Activated CD8-positive, alpha-beta T cell treated with anti-CD3 and anti-CD28 coated beads, Interleukin-2, amount 10 ng/mL, durations not matched to agents 7 days and 5 days (primary cell): ENCODE data around the gene SPATA3. TPM values are rescaled to one million over a fixed set of nuclear protein-coding genes. Genes with fewer than 3 reads are reported as not detected.
A peak's percentile ranks its signal among the peaks of the same experiment; 100 is the strongest.

Experiments
- ATAC-seq: fragments of 150-1000 bp; cut with Tn5 transposase; one replicate; pipeline ENCODE4 v1.10.0; 2021; ENCODE audit warnings: moderate library complexity
- CTCF ChIA-PET: fragments of 350-600 bp; sonication (Branson Sonifier 250); formaldehyde crosslinking; loops from one replicate; lab custom pipeline; 2021; ENCODE audit warnings: antibody characterized with exemption; lab: Charles Lee
- POLR2A ChIA-PET: fragments of 350-600 bp; sonication (Branson Sonifier 250); formaldehyde crosslinking; loops from one replicate; lab custom pipeline; 2021; ENCODE audit warnings: antibody characterized with exemption; lab: Charles Lee
- DNase-seq: peaks from one replicate; pipeline ENCODE4 v3.0.0-alpha.2; 2020
- H3K27ac Mint-ChIP-seq: one replicate; pipeline ENCODE4 v1.8.0; 2021; ENCODE audit warnings: mild to moderate bottlenecking, mixed read lengths
- H3K27me3 Mint-ChIP-seq: one replicate; pipeline ENCODE4 v1.8.0; 2021; ENCODE audit warnings: low read depth, mixed read lengths
- H3K36me3 Mint-ChIP-seq: one replicate; pipeline ENCODE4 v1.8.0; 2021; ENCODE audit warnings: low read depth, mixed read lengths
- H3K4me1 Mint-ChIP-seq: one replicate; pipeline ENCODE4 v1.8.0; 2021; ENCODE audit warnings: low read depth, mixed read lengths
- H3K4me3 Mint-ChIP-seq: one replicate; pipeline ENCODE4 v1.8.0; 2021; ENCODE audit warnings: mild to moderate bottlenecking, mixed read lengths
- H3K9me3 Mint-ChIP-seq: one replicate; pipeline ENCODE4 v1.8.0; 2022; ENCODE audit warnings: mixed read lengths; ENCODE audit not compliant: insufficient read depth
- total RNA-seq, 2 experiments: library from RNA; stranded (reverse); gene quantifications; one replicate each; pipeline ENCODE4 v1.2.3, GENCODE V29; 2021

Gene SPATA3
- total RNA-seq, 2 experiments from 2014 or later = 0.29 TPM; not detected in 1

DNA sequence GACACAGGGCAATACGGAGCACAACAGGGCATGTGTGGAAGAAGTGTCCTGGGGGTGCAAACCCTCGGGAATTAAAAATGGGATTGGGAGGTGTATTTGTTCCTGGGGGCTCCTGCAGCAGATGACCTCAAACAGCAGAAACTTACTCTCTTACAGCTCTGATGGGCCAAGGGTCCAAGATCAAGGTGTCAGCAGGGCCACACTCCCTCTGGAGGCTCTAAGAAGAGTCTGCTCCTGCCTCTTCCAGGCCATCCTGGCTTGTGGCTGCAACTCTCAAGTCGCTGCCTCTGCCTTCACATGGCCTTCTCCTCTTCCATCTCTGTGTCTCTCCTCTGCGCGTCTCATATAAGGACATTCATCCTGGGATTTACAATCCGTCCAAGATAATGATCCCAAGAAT is 12.4 kb upstream of the SPATA3 start:
- H3K27ac Mint-ChIP-seq = peak overlapping the region; percentile 43
- peaks cover 5% of the 10 kb centered on the region for H3K27me3 Mint-ChIP-seq
- no peaks in the 10 kb centered on the region for H3K36me3 Mint-ChIP-seq
- H3K9me3 Mint-ChIP-seq = no peaks in the 10 kb centered on the region
- peak overlapping the region; percentile 0 for H3K4me3 Mint-ChIP-seq
- POLR2A ChIA-PET = interaction anchor here (1.0 to 5.9 kb wide), 6 partner anchors 9 to 79 kb away, joined by 3 to 43 read pairs (median 4); partner anchors contain the start of gene GPR55
- DNase-seq (no peak), ATAC-seq (no peak)
- CTCF ChIA-PET = interaction anchor here (1.1 to 9.3 kb wide), 8 partner anchors 10 to 136 kb away, joined by 3 to 354 read pairs (median 22); partner anchors contain the start of gene GPR55
- H3K4me1 Mint-ChIP-seq = peaks cover 80% of the 10 kb centered on the region

DNA sequence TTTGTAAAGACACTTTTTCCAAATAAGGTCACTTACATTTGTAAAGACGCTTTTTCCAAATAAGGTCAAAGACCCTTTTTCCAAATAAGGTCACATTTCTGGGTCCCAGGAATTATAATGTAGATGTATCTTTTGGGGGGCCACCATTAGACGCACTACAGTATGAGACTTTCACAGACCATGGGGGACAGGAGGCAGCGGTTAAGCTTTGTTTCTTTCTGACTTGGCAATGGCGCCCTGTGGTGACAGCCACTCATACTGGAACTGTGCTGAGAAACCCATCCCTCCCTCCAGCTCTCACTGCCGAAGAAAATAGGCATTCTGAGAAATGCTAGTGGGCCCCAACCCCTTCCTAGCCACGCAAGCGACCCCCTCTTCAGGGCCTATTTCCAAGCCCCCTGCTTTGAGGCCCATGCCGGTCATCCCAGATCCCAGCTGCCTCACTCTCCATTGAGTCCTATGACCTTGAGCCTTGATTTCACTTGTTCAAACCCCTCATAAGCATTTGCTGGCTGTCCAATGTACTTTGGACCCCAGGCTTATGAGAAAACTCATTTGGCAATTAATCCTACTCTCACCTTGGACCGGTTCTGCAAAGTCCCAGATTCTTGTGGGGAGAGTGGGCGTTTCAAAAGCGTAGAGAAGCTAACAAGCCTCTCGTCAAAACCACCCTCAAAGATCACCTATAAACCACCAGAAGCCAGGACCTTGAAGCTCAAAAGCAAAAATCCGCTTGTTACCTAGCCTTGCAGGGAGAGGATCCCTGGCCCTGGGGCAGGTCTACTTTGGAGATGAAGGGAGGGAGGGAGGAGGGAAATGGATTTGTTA is 11.3 kb upstream of the SPATA3 start:
- Mint-ChIP-seq H3K4me3 (peak overlapping the region; percentile 50), H3K4me1 (peaks cover 71% of the 10 kb centered on the region), H3K27ac (peak overlapping the region; percentile 86), H3K9me3 (no peaks in the 10 kb centered on the region), H3K36me3 (no peaks in the 10 kb centered on the region), H3K27me3 (peaks cover 7% of the 10 kb centered on the region)
- POLR2A ChIA-PET = interaction anchor here (0.5 to 5.9 kb wide), 15 partner anchors 10 to 136 kb away, joined by 3 to 43 read pairs (median 3); partner anchors contain the start of gene GPR55
- ATAC-seq (peak; percentile 77), DNase-seq (peak; percentile 76)
- CTCF ChIA-PET = interaction anchor here (0.6 to 9.3 kb wide), 20 partner anchors 11 to 161 kb away, joined by 3 to 354 read pairs (median 6); partner anchors contain the start of gene GPR55

DNA sequence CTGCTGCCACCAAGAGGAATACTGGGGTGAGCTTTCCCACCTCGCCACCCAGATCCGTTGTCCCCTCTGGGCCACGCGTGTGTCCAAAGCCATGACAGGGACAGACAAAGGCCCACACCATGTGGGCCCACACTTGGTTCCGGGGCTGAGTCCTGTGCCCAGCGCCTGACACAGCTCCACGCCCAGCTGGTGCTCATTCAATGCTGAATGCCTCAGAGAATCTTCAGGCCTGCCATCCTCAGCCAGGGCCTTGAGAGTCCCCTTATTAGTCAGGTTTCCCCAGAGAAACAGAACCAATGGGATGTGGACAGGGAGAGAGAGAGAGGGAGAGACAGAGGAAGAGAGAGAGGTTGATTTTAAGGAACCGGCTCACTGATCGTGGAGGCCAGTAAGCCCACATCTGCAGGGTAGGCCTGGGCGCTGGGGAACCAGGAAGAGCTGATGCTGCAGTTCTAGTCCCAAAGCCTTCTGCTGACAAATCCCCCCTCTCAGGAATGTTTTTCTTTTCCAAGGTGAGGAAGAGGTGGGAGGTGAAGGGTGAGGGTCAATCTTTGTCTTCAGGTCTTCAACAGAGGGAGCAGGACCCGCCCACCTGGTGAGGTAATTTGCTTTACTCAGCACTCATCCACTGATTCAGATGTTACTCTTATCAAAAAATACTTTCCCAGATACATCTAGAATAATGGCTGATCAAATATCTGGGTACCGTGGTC is 10.2 kb upstream of the SPATA3 start:
- H3K4me1 Mint-ChIP-seq = peaks cover 64% of the 10 kb centered on the region

DNA sequence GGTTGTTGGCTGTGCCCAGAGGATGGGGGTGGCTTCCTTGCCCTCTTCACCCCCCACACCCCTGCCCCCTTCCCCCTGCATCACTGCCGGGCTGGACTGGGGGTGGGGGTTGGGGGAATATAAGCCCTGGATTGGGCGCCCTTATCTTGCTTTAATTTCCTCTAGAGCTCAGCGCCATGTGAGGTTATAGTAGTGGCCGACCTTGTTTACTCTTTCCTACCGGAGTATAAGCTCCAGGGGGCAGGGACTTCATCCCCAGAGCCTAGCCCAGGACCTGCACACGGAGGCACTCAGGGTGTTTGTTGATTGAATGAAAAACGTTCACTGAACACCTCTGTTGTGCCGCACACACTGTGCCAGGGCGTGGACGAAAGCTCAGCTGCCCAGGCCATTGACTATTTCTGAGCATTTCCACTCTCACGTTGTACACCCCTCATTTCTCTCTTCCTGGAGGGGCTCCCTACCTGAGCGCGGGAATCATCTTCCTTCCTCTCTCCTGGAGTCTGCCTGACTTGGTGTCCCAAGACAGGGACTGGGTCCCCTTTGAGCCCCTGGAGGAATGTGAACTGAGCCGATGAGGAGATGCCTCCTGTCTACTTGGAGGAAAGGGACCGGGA is 9.3 kb upstream of the SPATA3 start:
- peaks cover 54% of the 10 kb centered on the region for H3K4me1 Mint-ChIP-seq
- H3K9me3 Mint-ChIP-seq = no peaks in the 10 kb centered on the region
- POLR2A ChIA-PET = interaction anchor here (5.9 kb wide), 1 partner anchor 61 kb away, joined by 43 read pairs; the partner anchor contains the start of gene GPR55
- ATAC-seq (no peak), DNase-seq (no peak)
- CTCF ChIA-PET = interaction anchor here (0.7 to 9.3 kb wide), 28 partner anchors 13 to 163 kb away, joined by 3 to 354 read pairs (median 6); partner anchors contain the start of genes GPR55 and ITM2C
- H3K36me3 Mint-ChIP-seq = no peaks in the 10 kb centered on the region
- H3K27me3 Mint-ChIP-seq = peaks cover 10% of the 10 kb centered on the region
- peak overlapping the region; percentile 61 for H3K27ac Mint-ChIP-seq
- peak overlapping the region; percentile 67 for H3K4me3 Mint-ChIP-seq

More for the DNA sequence above, 10.2 kb upstream of the SPATA3 start:
- Mint-ChIP-seq H3K27ac (peak overlapping the region; percentile 70), H3K36me3 (no peaks in the 10 kb centered on the region), H3K9me3 (no peaks in the 10 kb centered on the region), H3K4me3 (no peak overlapping the region), H3K27me3 (peaks cover 7% of the 10 kb centered on the region)
- DNase-seq = no peak
- ATAC-seq = no peak
- POLR2A ChIA-PET = interaction anchor here (0.8 to 5.9 kb wide), 9 partner anchors 11 to 138 kb away, joined by 3 to 43 read pairs (median 4); partner anchors contain the start of gene GPR55
- CTCF ChIA-PET = interaction anchor here (0.6 to 9.3 kb wide), 21 partner anchors 12 to 162 kb away, joined by 3 to 354 read pairs (median 9); partner anchors contain the start of genes GPR55 and ITM2C

DNA sequence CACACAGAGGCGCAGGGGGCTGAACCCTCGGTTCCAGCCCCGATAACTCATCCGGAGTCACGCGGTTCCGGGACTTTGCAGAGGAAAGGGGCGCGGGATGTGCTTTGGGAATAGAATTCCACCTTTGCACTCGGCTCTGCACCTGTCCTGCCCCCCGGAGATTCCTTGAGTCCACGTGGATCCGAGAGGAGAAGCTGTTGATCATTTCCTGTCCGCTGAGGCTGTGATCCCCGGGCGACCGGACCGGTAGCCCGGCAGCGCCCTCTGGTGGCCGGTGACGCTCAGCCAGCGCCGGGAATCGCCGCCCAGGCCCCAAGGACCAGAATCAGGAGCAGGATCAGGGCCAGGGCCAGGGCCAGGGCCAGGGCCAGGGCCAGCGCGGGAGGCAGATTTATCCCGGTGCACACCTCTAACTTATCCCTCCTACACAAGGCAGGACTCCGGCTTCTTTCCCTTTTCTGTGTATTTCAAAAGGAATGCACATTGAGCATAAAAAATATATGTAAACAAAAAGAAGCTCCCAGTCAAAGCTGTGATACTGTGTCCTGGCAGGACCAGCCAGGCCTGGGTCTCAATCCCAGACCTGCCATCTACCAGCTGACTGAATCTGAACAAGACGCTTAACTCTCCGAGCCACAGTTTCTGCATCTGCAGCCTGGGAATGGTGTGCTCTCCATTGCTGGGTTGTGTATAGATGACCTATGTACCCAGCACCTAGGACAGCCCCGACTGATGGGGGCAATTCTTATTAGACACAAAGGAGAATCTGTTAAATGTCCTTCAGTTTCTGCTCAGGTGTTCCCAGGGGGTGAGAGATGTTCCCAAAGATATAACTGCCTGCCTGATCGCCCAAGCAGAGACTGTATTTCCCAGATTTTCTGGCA is 8.5 kb upstream of the SPATA3 start:
- Mint-ChIP-seq H3K27ac (peak overlapping the region; percentile 61), H3K4me1 (peaks cover 47% of the 10 kb centered on the region), H3K4me3 (peak overlapping the region; percentile 67), H3K9me3 (no peaks in the 10 kb centered on the region), H3K36me3 (no peaks in the 10 kb centered on the region), H3K27me3 (peaks cover 17% of the 10 kb centered on the region)
- CTCF ChIA-PET = interaction anchor here (0.6 to 9.3 kb wide), 46 partner anchors 8 to 163 kb away, joined by 3 to 354 read pairs (median 5); partner anchors contain the start of genes GPR55, ITM2C and SPATA3
- POLR2A ChIA-PET = interaction anchor here (0.9 to 5.9 kb wide), 4 partner anchors 39 to 85 kb away, joined by 3 to 43 read pairs (median 4); partner anchors contain the start of gene GPR55
- peak; percentile 82 for DNase-seq
- ATAC-seq = peak; percentile 72

DNA sequence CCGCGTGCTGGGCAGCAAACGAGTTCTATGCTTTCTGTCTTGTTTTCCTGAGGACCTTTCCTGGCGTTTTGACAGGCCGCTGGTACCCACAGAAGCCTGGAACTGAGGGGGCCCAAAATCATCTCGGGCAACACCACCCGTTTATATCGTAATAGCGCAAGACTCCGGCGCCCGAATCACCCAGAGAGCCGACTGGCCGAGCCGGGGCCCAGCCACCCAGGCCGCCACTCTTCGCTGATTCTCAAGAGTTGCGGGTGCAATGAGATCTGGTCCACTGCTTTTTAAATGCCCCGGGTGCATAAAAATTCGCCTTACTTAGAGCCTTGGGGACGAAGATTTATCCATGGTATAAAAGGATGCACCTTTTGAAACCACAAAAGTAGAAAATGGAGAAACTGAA is 6.2 kb upstream of the SPATA3 start:
- H3K36me3 Mint-ChIP-seq = no peaks in the 10 kb centered on the region
- H3K4me1 Mint-ChIP-seq = peaks cover 27% of the 10 kb centered on the region
- no peak overlapping the region for H3K4me3 Mint-ChIP-seq
- CTCF ChIA-PET = interaction anchor here (0.9 to 6.4 kb wide), 4 partner anchors 76 to 166 kb away, joined by 3 to 354 read pairs (median 46); no protein-coding TSS in a partner anchor
- H3K27ac Mint-ChIP-seq = no peak overlapping the region
- ATAC-seq = no peak
- H3K9me3 Mint-ChIP-seq = no peaks in the 10 kb centered on the region
- peaks cover 31% of the 10 kb centered on the region for H3K27me3 Mint-ChIP-seq
- POLR2A ChIA-PET = no interaction called here
- no peak for DNase-seq

DNA sequence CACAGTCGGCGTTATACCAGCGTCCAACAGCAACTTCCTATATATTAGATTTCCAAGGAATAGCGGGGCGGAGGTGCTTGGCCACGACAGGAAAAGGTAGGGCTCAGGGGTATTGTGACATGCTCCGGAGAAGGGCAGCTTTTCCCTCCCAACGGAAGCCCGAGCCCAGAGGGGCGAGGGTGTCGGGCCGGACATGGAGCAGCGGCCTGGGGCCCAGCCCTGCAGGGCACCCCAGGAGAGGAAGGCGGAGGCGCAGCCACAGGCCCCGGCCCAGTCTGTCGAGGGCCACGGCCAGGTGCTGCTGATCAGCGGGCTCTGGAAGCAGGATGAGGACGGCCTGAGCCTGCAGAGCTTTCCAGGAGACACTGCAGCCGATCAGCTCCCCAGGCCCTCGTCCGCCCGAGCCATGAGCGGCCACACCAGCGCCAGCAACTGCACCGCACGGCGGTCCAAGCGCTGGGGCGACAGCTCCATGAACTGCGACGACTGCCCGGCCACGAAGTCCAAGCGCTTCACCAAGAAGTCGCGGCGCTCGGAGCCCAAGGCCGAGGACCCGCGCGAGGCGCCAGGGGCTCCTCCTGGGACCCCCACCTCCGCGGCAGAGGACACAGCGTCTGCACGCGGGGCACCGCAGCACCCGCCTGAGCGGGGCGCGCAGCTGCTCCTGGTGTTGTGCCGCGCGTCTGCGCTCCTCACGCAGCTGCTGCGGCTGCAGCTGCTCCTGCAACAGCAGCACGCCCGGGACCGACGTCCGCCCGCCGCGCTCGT is 5.6 kb upstream of the SPATA3 start:
- Mint-ChIP-seq H3K4me1 (peaks cover 21% of the 10 kb centered on the region), H3K4me3 (no peak overlapping the region), H3K9me3 (no peaks in the 10 kb centered on the region), H3K36me3 (no peaks in the 10 kb centered on the region), H3K27ac (no peak overlapping the region), H3K27me3 (peaks cover 31% of the 10 kb centered on the region)
- ChIA-PET CTCF (interaction anchor here (0.9 to 2.6 kb wide), 2 partner anchors 76 to 166 kb away, joined by 3 to 7 read pairs; no protein-coding TSS in a partner anchor), POLR2A (no interaction called here)
- no peak for DNase-seq
- ATAC-seq = no peak

DNA sequence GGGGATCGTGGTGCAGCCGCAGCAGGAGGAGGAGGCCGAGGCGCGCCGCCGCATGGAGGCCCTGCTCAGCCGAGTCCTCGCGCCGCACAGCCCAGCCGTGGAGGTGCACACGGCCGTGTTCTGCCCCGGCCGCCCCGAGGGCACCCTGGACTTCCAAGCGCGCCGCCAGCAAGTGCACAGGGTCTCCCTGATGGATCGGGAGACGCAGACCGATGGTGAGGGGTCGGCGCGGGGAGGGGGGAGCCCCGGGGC is 5.1 kb upstream of the SPATA3 start:
- Mint-ChIP-seq H3K36me3 (no peaks in the 10 kb centered on the region), H3K4me1 (peaks cover 16% of the 10 kb centered on the region), H3K27ac (no peak overlapping the region), H3K4me3 (no peak overlapping the region), H3K9me3 (no peaks in the 10 kb centered on the region), H3K27me3 (peaks cover 31% of the 10 kb centered on the region)
- ATAC-seq (no peak), DNase-seq (no peak)
- ChIA-PET CTCF (interaction anchor here (0.9 to 2.6 kb wide), 2 partner anchors 77 to 166 kb away, joined by 3 to 7 read pairs; no protein-coding TSS in a partner anchor), POLR2A (no interaction called here)

DNA sequence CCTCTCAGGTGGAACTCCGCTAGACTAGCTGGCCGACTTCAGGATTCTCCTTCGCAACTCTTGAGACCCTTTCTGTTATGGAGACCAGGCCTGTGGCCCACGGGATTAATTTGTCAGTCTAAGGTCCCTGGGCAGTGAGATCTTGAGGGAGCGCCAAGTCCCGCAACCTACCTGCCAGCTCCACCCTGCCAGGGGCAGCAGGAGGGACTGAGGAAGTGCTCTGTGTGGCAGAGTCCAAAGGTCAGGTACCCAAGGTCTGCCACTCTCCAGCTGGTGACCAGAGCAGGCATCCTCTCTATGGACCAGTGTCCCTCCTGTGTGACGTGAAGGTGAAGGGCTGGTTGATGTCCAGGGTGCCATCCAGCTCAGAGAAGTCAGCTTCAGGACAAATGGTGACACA is 4.3 kb upstream of the SPATA3 start:
- Mint-ChIP-seq H3K27ac (no peak overlapping the region), H3K27me3 (peaks cover 31% of the 10 kb centered on the region), H3K4me3 (no peak overlapping the region), H3K4me1 (peaks cover 10% of the 10 kb centered on the region), H3K36me3 (no peaks in the 10 kb centered on the region), H3K9me3 (no peaks in the 10 kb centered on the region)
- ChIA-PET POLR2A (no interaction called here), CTCF (interaction anchor here (0.9 to 2.6 kb wide), 2 partner anchors 86 to 167 kb away, joined by 3 to 7 read pairs; no protein-coding TSS in a partner anchor)
- DNase-seq (no peak), ATAC-seq (no peak)

DNA sequence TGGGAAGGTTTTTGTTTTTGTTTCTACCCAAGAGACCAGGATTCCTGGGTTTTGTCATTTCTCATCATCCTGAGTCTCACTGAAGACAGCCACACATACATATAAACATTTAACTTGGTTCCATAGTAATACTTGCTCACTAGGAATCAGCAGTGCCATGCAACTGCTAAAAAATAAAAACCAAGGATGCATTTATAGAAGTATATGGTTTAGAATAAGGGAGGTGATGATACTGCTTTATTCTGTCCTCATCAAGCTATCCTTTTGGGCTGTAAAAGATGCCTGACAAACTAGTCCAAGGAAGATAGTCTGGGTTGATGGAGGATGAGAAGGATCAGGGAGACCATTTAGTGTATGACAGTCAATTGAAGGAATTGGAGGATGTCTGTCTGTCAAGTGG is 740 bp downstream of the SPATA3 start:
- Mint-ChIP-seq H3K36me3 (no peaks in the 10 kb centered on the region), H3K4me3 (no peak overlapping the region), H3K9me3 (no peaks in the 10 kb centered on the region), H3K27me3 (peaks cover 56% of the 10 kb centered on the region), H3K27ac (no peak overlapping the region), H3K4me1 (no peaks in the 10 kb centered on the region)
- CTCF ChIA-PET = interaction anchor here (2.0 kb wide), 1 partner anchor 9 kb away, joined by 7 read pairs; no protein-coding TSS in a partner anchor
- DNase-seq (no peak), ATAC-seq (no peak)
- POLR2A ChIA-PET = no interaction called here
